IMR-90 (cell line): Measurements from ENCODE around the gene MR1. TPM values are rescaled to one million over a fixed set of nuclear protein-coding genes. Genes with fewer than 3 reads are reported as not detected.

Experiments used
- ATAC-seq: fragments of 200-7000 bp; cut with Tn5 transposase; 2 replicates; pipeline ENCODE4 v1.9.1; 2020; ENCODE audit warnings: low read depth, mild to moderate bottlenecking, moderate library complexity
- BruUV-seq: library from RNA; stranded (reverse); fragments of 400-500 nt; replicated peaks from 2 replicates; lab custom pipeline; 2021; lab: Mats Ljungman, UMichigan
- CTCF ChIA-PET: fragments of 300-600 bp; formaldehyde crosslinking; extraction: SDS; loops from one replicate; lab custom pipeline; 2021; ENCODE audit warnings: antibody characterized with exemption; lab: Yijun Ruan, JAX
- POLR2A ChIA-PET: fragments of 300-600 bp; sonication (Branson Sonifier 250); formaldehyde crosslinking; loops from one replicate; lab custom pipeline; 2022; ENCODE audit warnings: antibody characterized with exemption; ENCODE audit not compliant: unreplicated experiment; lab: Charles Lee
- DNase-seq: peaks from one replicate; pipeline ENCODE4 v3.0.0; 2013
- H2AFZ ChIP-seq: replicated peaks from 2 replicates; pipeline ENCODE3; 2013; ENCODE audit warnings: low read length, mild to moderate bottlenecking; ENCODE audit not compliant: poor library complexity
- H2AK5ac ChIP-seq: 2 replicates; pipeline ENCODE4 v1.6.1; 2013; ENCODE audit warnings: low read depth, low read length, inconsistent platforms
- H2AK9ac ChIP-seq: replicated peaks from 2 replicates; pipeline ENCODE3; 2013; ENCODE audit warnings: mild to moderate bottlenecking, low read depth, low read length, moderate library complexity; ENCODE audit not compliant: poor library complexity
- H2BK120ac ChIP-seq: 2 replicates; pipeline ENCODE4 v1.6.1; 2013; ENCODE audit warnings: low read depth, low read length, inconsistent platforms
- H2BK15ac ChIP-seq: 3 replicates; pipeline ENCODE4 v1.6.1; 2013; ENCODE audit warnings: low read depth, low read length, inconsistent platforms
- H2BK20ac ChIP-seq: 2 replicates; pipeline ENCODE4 v1.6.1; 2013; ENCODE audit warnings: low read depth, mild to moderate bottlenecking, inconsistent platforms, low read length, moderate library complexity
- H2BK5ac ChIP-seq: 2 replicates; pipeline ENCODE4 v1.6.1; 2013; ENCODE audit warnings: mild to moderate bottlenecking, low read depth, low read length, inconsistent platforms; ENCODE audit not compliant: poor library complexity, severe bottlenecking
- H3K14ac ChIP-seq: replicated peaks from 2 replicates; pipeline ENCODE4 v1.6.1; 2013; ENCODE audit warnings: low read depth, low read length, inconsistent platforms
- H3K18ac ChIP-seq: 2 replicates; pipeline ENCODE4 v1.6.1; 2013; ENCODE audit warnings: low read depth, low read length, control low read depth
- H3K23ac ChIP-seq: 2 replicates; pipeline ENCODE4 v1.6.1; 2013; ENCODE audit warnings: low read depth, low read length, inconsistent platforms
- H3K27ac ChIP-seq: 2 replicates; pipeline ENCODE4 v1.5.1; 2013; ENCODE audit warnings: mild to moderate bottlenecking, control low read depth, low read length; ENCODE audit not compliant: insufficient read depth
- H3K27me3 ChIP-seq: 2 replicates; pipeline ENCODE4 v1.6.1; 2013; ENCODE audit warnings: low read length; ENCODE audit not compliant: control insufficient read depth, insufficient read depth
- H3K36me3 ChIP-seq: 2 replicates; pipeline ENCODE4 v1.6.1; 2013; ENCODE audit warnings: low read length, mixed read lengths; ENCODE audit not compliant: control insufficient read depth, insufficient read depth
- H3K4ac ChIP-seq: 2 replicates; pipeline ENCODE4 v1.6.1; 2013; ENCODE audit warnings: low read depth, low read length, inconsistent platforms
- H3K4me1 ChIP-seq: 2 replicates; pipeline ENCODE4 v1.6.1; 2013; ENCODE audit warnings: low read length, mixed read lengths; ENCODE audit not compliant: control insufficient read depth, insufficient read depth
- H3K4me2 ChIP-seq: 2 replicates; pipeline ENCODE4 v1.6.1; 2013; ENCODE audit warnings: low read depth, mild to moderate bottlenecking, control low read depth, low read length, moderate library complexity
- H3K4me3 ChIP-seq: 2 replicates; pipeline ENCODE4 v1.5.1; 2013; ENCODE audit warnings: low read depth, mild to moderate bottlenecking, control low read depth, low read length, moderate library complexity; ENCODE audit not compliant: insufficient read depth
- H3K56ac ChIP-seq: 2 replicates; pipeline ENCODE4 v1.6.1; 2013; ENCODE audit warnings: low read length, inconsistent platforms; ENCODE audit not compliant: insufficient read depth; ENCODE audit errors: extremely low read depth
- H3K79me1 ChIP-seq, 2 experiments: 2 replicates each; pipeline ENCODE4 v1.6.1; 2013; ENCODE audit warnings: low read length in 2 of 2, inconsistent platforms in 1 of 2, low read depth in 1 of 2
- H3K9ac ChIP-seq: 2 replicates; pipeline ENCODE4 v1.6.1; 2013; ENCODE audit warnings: low read depth, low read length, control low read depth
- H3K9me1 ChIP-seq: 2 replicates; pipeline ENCODE4 v1.6.1; 2013; ENCODE audit warnings: low read length, inconsistent platforms; ENCODE audit not compliant: insufficient read depth
- H3K9me3 ChIP-seq: 2 replicates; pipeline ENCODE4 v1.6.1; 2013; ENCODE audit warnings: low read length; ENCODE audit not compliant: control insufficient read depth, insufficient read depth
- H4K20me1 ChIP-seq: 2 replicates; pipeline ENCODE4 v1.6.1; 2013; ENCODE audit warnings: low read length, inconsistent platforms; ENCODE audit not compliant: insufficient read depth
- H4K5ac ChIP-seq: 2 replicates; pipeline ENCODE4 v1.6.1; 2013; ENCODE audit warnings: mild to moderate bottlenecking, low read depth, low read length, control low read depth
- H4K8ac ChIP-seq, 2 experiments: 2 replicates each; pipeline ENCODE4 v1.6.1; 2013; ENCODE audit warnings: low read depth in 2 of 2, low read length in 2 of 2, control low read depth in 1 of 2, inconsistent platforms in 1 of 2
- H4K91ac ChIP-seq: 2 replicates; pipeline ENCODE4 v1.6.1; 2013; ENCODE audit warnings: low read depth, low read length, inconsistent platforms; ENCODE audit not compliant: insufficient read depth
- BHLHE40 ChIP-seq: fragments of 150-350 bp; IDR thresholded peaks from 2 replicates; pipeline ENCODE4 v1.6.1; 2016; ENCODE audit warnings: mild to moderate bottlenecking, low read depth, low read length
- CEBPB ChIP-seq: IDR thresholded peaks from 2 replicates; pipeline ENCODE4 v1.6.1; 2012; ENCODE audit warnings: low read depth, low read length, improper control_type of control experiment
- CHD1 ChIP-seq: IDR thresholded peaks from 2 replicates; pipeline ENCODE4 v1.6.1; 2012; ENCODE audit warnings: low read depth, low read length, improper control_type of control experiment
- CTCF ChIP-seq: conservative IDR thresholded peaks from 2 replicates; pipeline ENCODE4 v1.5.1; 2012; ENCODE audit warnings: mild to moderate bottlenecking, low read depth, low read length, improper control_type of control experiment
- ELK1 ChIP-seq: fragments of 150-350 bp; IDR thresholded peaks from 2 replicates; pipeline ENCODE4 v1.6.1; 2016; ENCODE audit warnings: low read depth, mild to moderate bottlenecking, low read length, moderate library complexity, borderline replicate concordance
- MAFK ChIP-seq: IDR thresholded peaks from 2 replicates; pipeline ENCODE4 v1.6.1; 2012; ENCODE audit warnings: low read depth, low read length, improper control_type of control experiment
- MAZ ChIP-seq: IDR thresholded peaks from 2 replicates; pipeline ENCODE4 v1.6.1; 2012; ENCODE audit warnings: low read depth, mild to moderate bottlenecking, low read length, improper control_type of control experiment, moderate library complexity, borderline replicate concordance
- NFE2L2 ChIP-seq: fragments of 150-350 bp; IDR thresholded peaks from 2 replicates; pipeline ENCODE4 v1.6.1; 2016; ENCODE audit warnings: low read depth, mild to moderate bottlenecking, low read length
- POLR2A ChIP-seq: IDR thresholded peaks from 2 replicates; pipeline ENCODE4 v1.6.1; 2012; ENCODE audit warnings: mild to moderate bottlenecking, low read depth, low read length
- RAD21 ChIP-seq: IDR thresholded peaks from 2 replicates; pipeline ENCODE4 v1.6.1; 2012; ENCODE audit warnings: low read length, improper control_type of control experiment
- RCOR1 ChIP-seq: IDR thresholded peaks from 2 replicates; pipeline ENCODE4 v1.6.1; 2012; ENCODE audit warnings: mild to moderate bottlenecking, low read length, improper control_type of control experiment; ENCODE audit not compliant: insufficient replicate concordance
- SMC3 ChIP-seq: fragments of 150-350 bp; IDR thresholded peaks from 2 replicates; pipeline ENCODE4 v1.6.1; 2016; ENCODE audit warnings: low read depth, mild to moderate bottlenecking, antibody characterized with exemption, low read length, moderate library complexity
- USF2 ChIP-seq: fragments of 150-350 bp; IDR thresholded peaks from 2 replicates; pipeline ENCODE4 v1.6.1; 2017; ENCODE audit warnings: mild to moderate bottlenecking, antibody characterized with exemption, low read length, low read depth
- WGBS, 2 experiments: methylation state at CpG; one replicate each; pipeline versions ENCODE4 v1.1.5 to v1.1.7; 2013; ENCODE audit warnings: missing lambda C conversion rate in 2 of 2; ENCODE audit not compliant: insufficient read length in 1 of 2; ENCODE audit errors: extremely low coverage in 2 of 2; 5-methylcytosine and 5-hydroxymethylcytosine counted together
- dilution Hi-C: fragments of 300-500 bp; cut with HindIII; formaldehyde crosslinking; loops from one replicate; pipeline ENCODE4 v1.14.3; 2018; ENCODE audit warnings: low sequenced_read_pairs; ENCODE audit not compliant: unreplicated experiment
- in situ Hi-C: fragments of 300-500 bp; cut with MboI; formaldehyde crosslinking; loops from 3 replicates; pipeline ENCODE4 v1.14.3; 2019; ENCODE audit warnings: low sequenced_read_pairs, inconsistent platforms, mixed read lengths
- intact Hi-C: fragments of 100-400 bp; cut with micrococcal nuclease; formaldehyde crosslinking; loops from 2 replicates; pipeline ENCODE4 v1.10.0; 2022
- polyA plus RNA-seq, 3 experiments: library from polyadenylated mRNA; depleted of rRNA; stranded (reverse); fragments of >200 nt; gene quantifications; 2 replicates each; pipeline ENCODE4 v1.2.3, GENCODE V29; 2012; ENCODE audit warnings: low replicate concordance in 1 of 3
- total RNA-seq: library from RNA; depleted of rRNA; stranded (reverse); fragments of >200 nt; gene quantifications from 2 replicates; pipeline ENCODE4 v1.2.3, GENCODE V29; 2012

The MR1 gene
- total and polyA plus RNA-seq, 2 of the 4 experiments (the other 2 are of a cell fraction): 6.0 to 6.1 TPM

GRCh38 chr1:181037386-181037785 is 3.6 kb downstream of the MR1 start:
- CTCF ChIA-PET: interaction anchor here (4.0 kb wide), 1 partner anchor 105 kb away, joined by 24 read pairs; no protein-coding TSS in a partner anchor
- in situ Hi-C loops: loop anchor here (5.0 kb wide), 1 partner anchor 105 kb away; no protein-coding TSS in a partner anchor

More at GRCh38 chr1:181037386-181037785, 3.6 kb downstream of the MR1 start:
- H2BK20ac ChIP-seq: no peak overlapping the region
- H3K36me3 ChIP-seq: 0 out of 2 replicates have a peak, but pooled peaks cover 1% of the 10 kb centered on the region
- no peak overlapping the region for H3K27ac ChIP-seq
- no peak overlapping the region for H3K14ac ChIP-seq
- H2AK9ac ChIP-seq: no peak overlapping the region
- no peak for ATAC-seq
- no peak overlapping the region for H4K91ac ChIP-seq
- H3K18ac ChIP-seq: no peak overlapping the region
- no peak overlapping the region for H3K4ac ChIP-seq
- no peak for DNase-seq
- no peak overlapping the region for H3K56ac ChIP-seq
- no peak overlapping the region for H2BK15ac ChIP-seq
- no TSS peak for BruUV-seq
- H3K27me3 ChIP-seq: no peaks in the 10 kb centered on the region
- no peak overlapping the region for H2BK5ac ChIP-seq
- H3K4me1 ChIP-seq: peaks cover 12% of the 10 kb centered on the region
- no peaks in the 10 kb centered on the region for H4K20me1 ChIP-seq
- TF ChIP-seq CHD1 (no peak), RAD21 (no peak), POLR2A (no peak), CEBPB (no peak), BHLHE40 (no peak), MAFK (no peak), MAZ (no peak), SMC3 (no peak), RCOR1 (no peak), CTCF (no peak), USF2 (no peak), ELK1 (no peak), NFE2L2 (no peak)
- H4K5ac ChIP-seq: no peak overlapping the region
- intact Hi-C loops (no loop called here), dilution Hi-C loops (no loop called here)
- H3K9me1 ChIP-seq: peaks cover 18% of the 10 kb centered on the region; the same call in 1 of the 2 replicates
- no peak overlapping the region for H2BK120ac ChIP-seq
- no peak overlapping the region for H2AK5ac ChIP-seq
- no peak overlapping the region for H3K4me2 ChIP-seq
- no peak overlapping the region for H3K9ac ChIP-seq
- no peak overlapping the region for H4K8ac ChIP-seq
- H3K79me1 ChIP-seq: peaks cover 0 to 7% of the 10 kb centered on the region in 2 experiments; a peak in 1 of 4 replicates
- no peak overlapping the region for H2AFZ ChIP-seq
- no CpG with 5 or more reads among the region's 2 CpGs for WGBS, 2 experiments
- H3K9me3 ChIP-seq: no peaks in the 10 kb centered on the region
- no peak overlapping the region for H3K4me3 ChIP-seq
- H3K23ac ChIP-seq: no peak overlapping the region
- POLR2A ChIA-PET: no interaction called here
